Measurements from ENCODE around the gene GRM8.

GRCh38 chr7:126637538-126637937 lies 615.2 kb downstream of the GRM8 start:
- TF ChIP-seq CREB5 (CRISPR knock-in tag; IDR thresholded peaks at IDR 0.05; ENCODE audit: low read depth) (no peak), ZNF70 (CRISPR knock-in tag; IDR thresholded peaks at IDR 0.05) (no peak)
